Hypothalamus (tissue), 51 donors: ENCODE measurements around the gene RALGPS1.
A peak's percentile ranks its signal among the peaks of the same experiment; 100 is the strongest.

Experiments
- DNase-seq, 51 donors: peaks; one replicate each; lab custom pipeline; 2025; lab: John Stamatoyannopoulos, UW

The RALGPS1 gene

DNA sequence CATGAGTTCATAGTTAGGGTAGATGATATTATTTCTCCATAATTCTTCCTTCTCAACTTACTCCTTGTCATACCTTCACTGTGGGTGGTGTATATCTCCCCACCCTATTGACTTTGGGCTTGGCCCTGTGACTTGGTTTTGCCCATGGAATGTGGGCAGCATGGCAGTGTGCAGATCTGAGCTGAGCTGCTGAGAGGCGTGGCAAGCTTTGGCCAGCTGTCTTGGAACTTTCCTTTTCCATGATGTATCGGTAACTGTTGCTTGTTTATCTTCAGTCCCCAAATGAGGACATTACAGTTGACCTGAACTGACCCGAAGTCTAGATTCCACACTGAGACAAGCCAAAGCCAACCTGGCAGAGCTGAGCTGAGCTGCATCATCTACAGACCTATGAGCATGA lies 70.4 kb downstream of the RALGPS1 start:
- no peak for DNase-seq

- DNase-seq: peak in 7 of 51 donors; percentile 6 to 36 (median 16)
These were observed 71.4 kb downstream of the RALGPS1 start for GRCh38 chr9:126985870-126986498.

GRCh38 chr9:126986506-126986951 lies 71.9 kb downstream of the RALGPS1 start:
- no peak for DNase-seq

DNA sequence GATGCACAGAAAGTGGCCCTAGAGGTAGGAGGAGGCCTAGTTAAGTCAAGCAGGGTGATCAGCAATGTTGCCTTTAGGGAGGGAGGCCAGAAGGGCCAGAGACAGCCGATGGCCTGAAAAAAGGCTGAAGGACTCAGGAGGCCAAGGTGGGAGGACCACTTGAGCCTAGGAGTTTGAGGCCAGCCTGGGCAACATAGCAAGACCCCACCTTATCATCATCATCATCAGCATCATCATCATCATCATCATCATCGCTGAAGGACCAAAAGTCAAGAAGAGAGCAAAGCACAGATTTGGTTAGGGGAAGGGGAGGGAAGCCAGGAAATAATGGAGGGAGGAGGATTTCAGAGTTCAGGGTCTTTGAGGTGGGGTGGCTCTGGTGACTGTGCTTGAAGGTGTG lies 74.3 kb downstream of the RALGPS1 start:
- DNase-seq: no peak

GRCh38 chr9:126989847-126990842 lies 75.6 kb downstream of the RALGPS1 start:
- DNase-seq: peak in 19 of 51 donors; percentile 10 to 55 (median 32)

GRCh38 chr9:126991183-126991582 lies 76.6 kb downstream of the RALGPS1 start:
- no peak for DNase-seq

- DNase-seq: no peak
These were observed 77.8 kb downstream of the RALGPS1 start for GRCh38 chr9:126992427-126992826.

GRCh38 chr9:126999315-127000068 lies 84.9 kb downstream of the RALGPS1 start:
- no peak for DNase-seq

DNA sequence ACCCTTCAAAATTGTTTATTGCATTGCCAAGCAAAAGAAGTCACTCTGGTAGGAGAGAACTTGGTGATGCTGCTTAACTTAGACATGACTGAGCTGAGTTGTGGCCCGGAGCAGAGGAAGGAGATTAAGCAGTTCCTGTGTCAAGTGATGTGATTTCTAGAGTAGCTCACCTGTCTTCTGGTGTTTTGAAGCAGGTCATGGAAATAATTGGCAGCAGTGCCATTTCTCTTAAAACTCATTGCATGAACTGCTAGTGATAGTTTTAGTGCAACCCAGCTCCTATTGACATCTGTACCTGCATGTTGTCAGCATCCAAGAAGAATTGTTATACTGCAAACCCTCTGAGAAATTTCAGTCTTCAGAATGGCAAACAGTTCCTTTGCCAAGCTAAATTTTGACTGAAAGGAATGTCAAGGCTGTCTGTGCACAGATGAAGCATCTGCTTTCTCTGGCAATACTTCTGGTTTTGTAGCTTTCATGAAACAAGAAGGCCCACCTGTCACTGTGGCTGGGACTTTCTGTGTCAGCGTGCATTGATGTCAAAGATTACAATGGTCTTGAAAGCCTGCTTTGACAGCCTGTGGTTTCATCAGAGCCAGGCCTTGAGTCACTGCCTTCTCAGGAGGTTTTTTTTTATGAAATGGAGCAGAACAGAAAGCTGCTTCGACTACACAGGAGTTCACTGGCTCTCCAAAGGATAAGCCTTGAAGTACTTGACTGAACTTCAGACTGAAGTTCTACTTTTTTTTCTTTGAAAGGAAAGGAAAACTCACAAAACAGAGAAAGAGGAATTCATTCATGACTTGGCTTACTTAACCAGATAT lies 90.6 kb downstream of the RALGPS1 start:
- DNase-seq: peak in 2 of 51 donors; percentile 14 to 27

DNA sequence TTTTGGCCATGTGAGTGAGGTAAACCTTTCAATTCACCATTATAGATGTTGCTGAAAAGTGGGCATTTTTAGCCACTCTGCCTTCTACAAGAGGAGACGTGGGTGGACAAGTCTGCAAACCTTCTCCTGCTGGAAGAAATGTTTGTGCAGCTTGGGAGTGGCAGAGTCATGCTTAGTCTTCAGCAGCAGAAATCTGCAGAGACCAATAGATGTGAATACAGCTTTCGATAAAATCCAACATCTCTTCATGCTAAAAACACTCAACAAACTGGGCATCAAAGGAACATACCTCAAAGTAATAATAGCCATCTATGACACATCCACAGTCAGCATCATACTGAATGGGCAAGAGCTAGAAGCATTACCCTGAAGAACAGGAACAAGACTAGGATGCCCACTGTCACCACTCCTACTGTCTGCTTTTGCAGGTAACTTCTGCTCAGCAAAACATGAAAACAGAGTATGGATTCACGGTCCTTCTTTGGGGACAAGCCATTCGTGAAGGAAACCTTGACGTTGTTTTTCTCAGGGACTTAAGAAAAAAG lies 91.3 kb downstream of the RALGPS1 start:
- peak in 1 of 51 donors; percentile 27 for DNase-seq

DNA sequence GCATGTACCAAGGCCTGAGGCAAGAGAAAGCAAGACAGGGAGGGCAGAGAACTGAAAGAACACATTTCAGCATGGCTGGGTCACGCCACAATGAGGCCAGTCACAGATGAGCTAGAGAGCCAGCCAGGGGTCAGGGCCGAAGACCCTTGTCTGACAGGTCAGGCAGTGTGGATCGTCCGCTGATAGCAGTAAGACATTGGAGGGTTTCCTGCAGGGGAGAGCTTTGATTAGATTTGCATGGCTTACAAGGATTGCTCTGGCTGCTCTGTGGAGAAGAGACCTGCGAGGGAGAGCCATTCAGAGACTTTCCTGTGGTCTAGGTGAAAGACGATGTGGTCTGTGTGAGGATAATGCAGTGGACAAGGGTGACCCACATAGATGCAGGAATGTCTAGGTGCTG lies 93.1 kb downstream of the RALGPS1 start:
- DNase-seq: no peak

- DNase-seq: no peak
These were observed 93.5 kb downstream of the RALGPS1 start for GRCh38 chr9:127008076-127008475.

DNA sequence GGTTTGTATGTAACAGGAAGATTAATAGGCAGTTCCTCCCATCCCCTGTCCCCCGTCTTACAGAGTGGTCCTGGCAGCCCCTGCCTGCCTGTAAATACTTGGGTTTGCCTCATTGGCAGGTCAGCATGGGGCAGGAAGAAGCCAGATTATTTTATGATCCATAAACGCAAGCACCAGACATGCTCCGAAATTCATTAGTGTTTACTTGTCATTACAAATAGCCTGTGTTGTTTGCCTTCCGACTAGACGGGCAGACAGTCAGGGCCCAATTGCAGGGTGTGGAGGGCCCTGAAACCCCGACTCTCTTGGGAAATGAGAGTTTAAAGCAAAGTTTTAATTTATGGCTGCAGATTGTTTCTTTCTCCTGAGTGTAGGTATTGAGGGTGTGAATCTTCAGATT lies 97.2 kb downstream of the RALGPS1 start:
- DNase-seq: no peak

- no peak for DNase-seq
These were observed 97.7 kb downstream of the RALGPS1 start for GRCh38 chr9:127012250-127012649.

DNA sequence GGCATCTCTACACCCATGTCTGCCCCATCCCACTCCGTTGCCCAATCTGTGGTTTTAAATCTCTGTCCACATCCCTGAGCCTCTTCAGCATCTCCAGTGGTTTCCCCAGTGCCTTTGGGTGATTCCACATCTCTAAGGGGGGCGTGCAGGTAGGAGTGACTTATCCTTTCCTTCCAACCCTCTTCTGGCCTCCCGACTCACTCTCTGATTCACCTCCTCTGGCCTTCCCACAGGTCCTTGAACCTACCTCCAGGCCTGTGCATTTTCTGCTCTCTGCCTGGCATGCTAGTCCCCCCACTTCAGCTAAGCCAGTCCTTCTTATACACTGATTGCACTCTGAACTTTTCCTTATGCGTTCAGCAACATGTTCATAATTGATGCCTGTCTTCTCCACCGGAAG lies 99.0 kb downstream of the RALGPS1 start:
- DNase-seq: no peak

DNA sequence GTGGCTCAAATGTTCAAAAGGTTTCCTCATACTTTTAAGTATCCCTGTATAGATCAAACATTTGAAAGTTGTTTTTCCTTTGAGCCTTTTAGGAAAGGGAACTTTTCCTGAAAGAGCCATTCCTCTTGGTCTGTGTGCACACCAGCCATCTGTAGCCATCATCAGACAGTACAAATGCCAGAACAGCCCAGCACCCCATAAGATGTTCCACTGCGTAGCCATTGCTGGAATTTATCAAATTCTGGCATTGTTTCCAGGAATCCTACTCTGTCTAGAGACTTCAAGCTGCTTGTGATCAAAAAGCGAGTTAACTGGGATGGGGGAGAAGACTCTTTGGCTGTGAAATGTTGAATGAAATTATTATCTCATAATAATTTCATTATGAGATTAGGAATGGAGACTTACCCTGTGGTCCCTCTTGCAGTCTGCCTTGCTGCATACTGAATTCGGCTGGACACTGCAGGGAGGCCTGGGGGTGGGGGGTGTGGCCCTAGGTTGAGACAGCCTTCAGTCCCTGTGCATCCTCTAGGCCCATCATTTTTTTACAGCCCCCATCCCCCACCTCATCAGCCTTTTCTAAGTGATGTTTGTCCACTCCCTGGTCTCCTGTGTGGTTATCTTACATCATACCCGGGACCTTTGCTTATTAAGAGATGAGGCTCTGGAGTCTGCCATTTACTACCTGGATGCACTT lies 99.8 kb downstream of the RALGPS1 start:
- no peak for DNase-seq

DNA sequence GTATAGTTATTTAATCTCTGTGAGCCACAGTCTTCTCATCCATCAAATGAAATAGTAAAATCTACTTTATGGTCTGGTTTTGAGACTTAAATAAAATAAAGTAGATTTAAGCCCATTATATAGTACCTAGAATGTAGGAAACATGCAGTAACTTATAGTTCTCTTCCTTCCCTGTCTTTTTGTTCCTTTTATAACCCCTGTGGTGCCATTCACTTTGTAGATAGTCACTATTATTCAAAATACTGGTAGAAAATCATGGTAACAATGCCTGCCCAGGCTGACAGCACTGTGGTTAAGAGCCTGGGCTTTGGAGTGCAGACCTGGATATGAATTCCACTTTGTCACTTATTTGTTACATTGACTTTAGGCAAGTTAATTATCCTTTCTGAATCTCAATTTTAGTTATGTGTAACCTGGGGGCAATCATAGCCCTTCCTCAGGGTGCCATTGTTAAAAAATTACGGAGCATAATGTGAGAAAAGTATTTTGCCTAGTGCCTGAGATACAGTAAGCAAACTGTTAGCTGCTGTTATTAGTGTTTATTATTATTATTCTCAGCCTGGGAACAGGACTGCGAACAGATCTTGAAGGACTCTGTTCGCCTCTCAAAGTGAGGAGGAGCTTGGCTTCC lies 100.4 kb downstream of the RALGPS1 start:
- no peak for DNase-seq

DNA sequence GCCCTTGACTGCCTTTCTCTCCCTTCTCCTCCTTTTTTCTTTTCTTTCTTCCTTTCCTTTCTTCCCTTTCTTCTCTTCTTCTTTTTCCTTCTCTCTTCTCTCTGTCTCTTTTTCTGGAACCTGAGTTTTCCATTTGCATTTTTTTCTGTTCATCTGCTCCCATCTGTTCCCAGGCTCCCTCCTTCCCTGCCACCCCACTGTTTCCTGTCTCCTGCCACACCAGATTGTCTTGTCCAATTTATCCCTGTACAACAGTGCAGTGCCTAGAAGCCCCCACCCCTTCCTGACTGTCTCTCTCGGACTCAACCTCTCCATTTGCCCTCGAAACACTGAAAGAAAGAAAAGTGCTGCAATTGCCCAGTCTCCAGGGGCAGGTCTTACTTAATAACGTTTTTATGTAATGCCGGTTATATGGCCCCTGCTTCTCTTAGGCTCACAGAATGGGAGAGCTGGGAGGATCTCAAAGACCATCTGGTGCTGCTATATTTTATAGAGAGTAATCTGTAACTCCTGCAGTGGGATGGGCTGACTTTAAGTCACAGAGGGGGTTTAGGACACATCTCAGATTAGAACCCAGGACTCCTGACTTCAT lies 101.4 kb downstream of the RALGPS1 start:
- no peak for DNase-seq
